Smooth muscle cell (in vitro differentiated cells): ENCODE data around the gene STK36. TPM values are rescaled to one million over a fixed set of nuclear protein-coding genes. Genes with fewer than 3 reads are reported as not detected.

Experiments
- DNase-seq: peaks from one replicate; lab custom pipeline; 2025; ENCODE audit not compliant: unreplicated experiment; lab: John Stamatoyannopoulos, UW
- H2AFZ ChIP-seq: fragments of 200-600 bp; sonication (generic); 2 replicates; pipeline ENCODE4 v1.6.0; 2016; ENCODE audit warnings: antibody characterized with exemption, low read depth, mild to moderate bottlenecking
- H3F3A ChIP-seq: fragments of 200-600 bp; sonication (generic); 2 replicates; pipeline ENCODE4 v1.6.0; 2017; ENCODE audit warnings: antibody characterized with exemption, low read depth
- H3K27ac ChIP-seq: fragments of 200-600 bp; sonication (generic); 2 replicates; pipeline ENCODE4 v1.5.1; 2016; ENCODE audit warnings: low read depth, mild to moderate bottlenecking
- H3K27me3 ChIP-seq: fragments of 200-600 bp; sonication (generic); 2 replicates; pipeline ENCODE4 v1.6.1; 2016; ENCODE audit warnings: low read depth, mild to moderate bottlenecking
- H3K36me3 ChIP-seq: fragments of 200-600 bp; sonication (generic); 2 replicates; pipeline ENCODE4 v1.5.1; 2016; ENCODE audit warnings: low read depth
- H3K4me1 ChIP-seq: fragments of 200-600 bp; sonication (generic); 2 replicates; pipeline ENCODE4 v1.5.1; 2016; ENCODE audit warnings: low read depth
- H3K4me2 ChIP-seq: fragments of 200-600 bp; sonication (generic); 2 replicates; pipeline ENCODE4 v1.6.0; 2016; ENCODE audit warnings: mild to moderate bottlenecking
- H3K4me3 ChIP-seq: fragments of 200-600 bp; sonication (generic); 2 replicates; pipeline ENCODE4 v1.5.1; 2016; ENCODE audit warnings: mild to moderate bottlenecking
- H3K79me2 ChIP-seq: fragments of 200-600 bp; sonication (generic); 2 replicates; pipeline ENCODE4 v1.6.0; 2016; ENCODE audit warnings: low read depth, mild to moderate bottlenecking
- H3K9ac ChIP-seq: fragments of 200-600 bp; sonication (generic); 2 replicates; pipeline ENCODE4 v1.6.0; 2016; ENCODE audit warnings: low read depth
- H3K9me3 ChIP-seq: fragments of 200-600 bp; sonication (generic); replicated peaks from 2 replicates; pipeline ENCODE4 v1.5.1; 2016; ENCODE audit warnings: low read depth
- H4K20me1 ChIP-seq: fragments of 200-600 bp; sonication (generic); 2 replicates; pipeline ENCODE4 v1.6.0; 2016; ENCODE audit warnings: low read depth
- CTCF ChIP-seq: fragments of 200-600 bp; sonication (generic); IDR thresholded peaks from 2 replicates; pipeline ENCODE4 v1.5.1; 2017; ENCODE audit warnings: borderline replicate concordance, mild to moderate bottlenecking, antibody characterized with exemption; ENCODE audit not compliant: insufficient read depth, poor library complexity, severe bottlenecking
- WGBS: methylation state at CpG from one replicate; pipeline ENCODE4 v1.1.7; 2016; ENCODE audit warnings: low lambda C conversion rate; 5-methylcytosine and 5-hydroxymethylcytosine counted together
- polyA plus RNA-seq: library from polyadenylated mRNA; unstranded; fragments of >200 nt; fragmentation: Nextera tagmentation; extraction: Ambion mirVana; gene quantifications from 2 replicates; pipeline ENCODE4 v1.2.1, GENCODE V29; 2016
- total RNA-seq: library from RNA; depleted of rRNA; stranded (reverse); fragments of >200 nt; gene quantifications from 2 replicates; pipeline ENCODE4 v1.2.3, GENCODE V29; 2014

The STK36 gene
- total and polyA plus RNA-seq, 2 experiments from 2014 or later: 18.8 to 22.7 TPM

GRCh38 chr2:218664653-218665052 is 7.2 kb upstream of the STK36 start:
- Histone ChIP-seq H3K27me3 (no peaks in the 10 kb centered on the region), H3K4me2 (no peak overlapping the region), H4K20me1 (no peaks in the 10 kb centered on the region), H3K27ac (no peak overlapping the region), H3F3A (peaks cover 3% of the 10 kb centered on the region), H3K79me2 (peaks cover 6% of the 10 kb centered on the region), H3K4me1 (peaks cover 6% of the 10 kb centered on the region), H2AFZ (no peak overlapping the region), H3K9me3 (no peaks in the 10 kb centered on the region), H3K4me3 (no peak overlapping the region), H3K36me3 (peaks cover 5% of the 10 kb centered on the region), H3K9ac (no peak overlapping the region)
- DNase-seq: no peak
- WGBS: over 99% methylated on average over 7 of the region's 7 CpGs
- no peak for TF ChIP-seq CTCF

GRCh38 chr2:218671097-218671653 is 711 bp upstream of the STK36 start:
- H3K9me3 ChIP-seq: no peaks in the 10 kb centered on the region
- H3K9ac ChIP-seq: peak overlapping the region; percentile 84
- H3K4me3 ChIP-seq: peak overlapping the region; percentile 97
- H4K20me1 ChIP-seq: no peaks in the 10 kb centered on the region
- no peak for DNase-seq
- H3K79me2 ChIP-seq: peaks cover 17% of the 10 kb centered on the region
- WGBS: 42% methylated on average over 12 of the region's 12 CpGs
- no peaks in the 10 kb centered on the region for H3F3A ChIP-seq
- H3K4me2 ChIP-seq: peak overlapping the region; percentile 84
- TF ChIP-seq CTCF: no peak
- H3K4me1 ChIP-seq: peaks cover 4% of the 10 kb centered on the region
- H3K27me3 ChIP-seq: no peaks in the 10 kb centered on the region
- peak overlapping the region; percentile 85 for H3K27ac ChIP-seq
- peak overlapping the region; percentile 84 for H2AFZ ChIP-seq
- H3K36me3 ChIP-seq: peaks cover 5% of the 10 kb centered on the region

GRCh38 chr2:218679119-218679518 is 7.2 kb downstream of the STK36 start:
- WGBS: 80% methylated on average over 4 of the region's 4 CpGs
- H2AFZ ChIP-seq: no peak overlapping the region
- no peak for DNase-seq
- H3K4me1 ChIP-seq: no peaks in the 10 kb centered on the region
- no peak overlapping the region for H3K27ac ChIP-seq
- no peak overlapping the region for H3K4me3 ChIP-seq
- no peaks in the 10 kb centered on the region for H3K27me3 ChIP-seq
- no peaks in the 10 kb centered on the region for H3K9me3 ChIP-seq
- no peaks in the 10 kb centered on the region for H3K79me2 ChIP-seq
- no peaks in the 10 kb centered on the region for H4K20me1 ChIP-seq
- H3K9ac ChIP-seq: no peak overlapping the region
- no peak for TF ChIP-seq CTCF
- no peaks in the 10 kb centered on the region for H3K36me3 ChIP-seq
- H3F3A ChIP-seq: no peaks in the 10 kb centered on the region
- H3K4me2 ChIP-seq: no peak overlapping the region

- no peaks in the 10 kb centered on the region for H3K36me3 ChIP-seq
- no peak overlapping the region for H2AFZ ChIP-seq
- no peaks in the 10 kb centered on the region for H3K27me3 ChIP-seq
- H3K4me1 ChIP-seq: no peaks in the 10 kb centered on the region
- H4K20me1 ChIP-seq: no peaks in the 10 kb centered on the region
- H3K27ac ChIP-seq: no peak overlapping the region
- WGBS: 88% methylated on average over 3 of the region's 3 CpGs
- no peak overlapping the region for H3K4me3 ChIP-seq
- H3K79me2 ChIP-seq: no peaks in the 10 kb centered on the region
- no peak overlapping the region for H3K4me2 ChIP-seq
- no peak for TF ChIP-seq CTCF
- no peak overlapping the region for H3K9ac ChIP-seq
- no peak for DNase-seq
- no peaks in the 10 kb centered on the region for H3K9me3 ChIP-seq
- H3F3A ChIP-seq: no peaks in the 10 kb centered on the region
Observed at GRCh38 chr2:218680061-218680460, 8.2 kb downstream of the STK36 start.
